ENCODE data around the gene LMNB1.

- TF ChIP-seq, protein P1, sequence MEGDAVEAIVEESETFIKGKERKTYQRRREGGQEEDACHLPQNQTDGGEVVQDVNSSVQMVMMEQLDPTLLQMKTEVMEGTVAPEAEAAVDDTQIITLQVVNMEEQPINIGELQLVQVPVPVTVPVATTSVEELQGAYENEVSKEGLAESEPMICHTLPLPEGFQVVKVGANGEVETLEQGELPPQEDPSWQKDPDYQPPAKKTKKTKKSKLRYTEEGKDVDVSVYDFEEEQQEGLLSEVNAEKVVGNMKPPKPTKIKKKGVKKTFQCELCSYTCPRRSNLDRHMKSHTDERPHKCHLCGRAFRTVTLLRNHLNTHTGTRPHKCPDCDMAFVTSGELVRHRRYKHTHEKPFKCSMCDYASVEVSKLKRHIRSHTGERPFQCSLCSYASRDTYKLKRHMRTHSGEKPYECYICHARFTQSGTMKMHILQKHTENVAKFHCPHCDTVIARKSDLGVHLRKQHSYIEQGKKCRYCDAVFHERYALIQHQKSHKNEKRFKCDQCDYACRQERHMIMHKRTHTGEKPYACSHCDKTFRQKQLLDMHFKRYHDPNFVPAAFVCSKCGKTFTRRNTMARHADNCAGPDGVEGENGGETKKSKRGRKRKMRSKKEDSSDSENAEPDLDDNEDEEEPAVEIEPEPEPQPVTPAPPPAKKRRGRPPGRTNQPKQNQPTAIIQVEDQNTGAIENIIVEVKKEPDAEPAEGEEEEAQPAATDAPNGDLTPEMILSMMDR (IDR thresholded peaks at IDR 0.05; ENCODE audit: insufficient read depth, low read length) = no peak
- TF ChIP-seq SPI1 (IDR thresholded peaks at IDR 0.05; ENCODE audit: borderline replicate concordance, low read depth) (no peak), POLR2AphosphoS5 (IDR thresholded peaks at IDR 0.05; ENCODE audit: low read depth) (no peak), GABPA (IDR thresholded peaks at IDR 0.05; ENCODE audit: low read depth) (no peak), REST (IDR thresholded peaks at IDR 0.05; ENCODE audit: insufficient replicate concordance, low read depth) (no peak)
Measured at GRCh38 chr5:126753227-126753626, 23.7 kb upstream of the LMNB1 start.
